ENCODE results near the gene MOB3B.

The MOB3B gene

GRCh38 chr9:27534131-27534530 lies 4.5 kb upstream of the MOB3B start:
- TF ChIP-seq FOXP2 (optimal IDR thresholded peaks at IDR 0.05; ENCODE audit: borderline replicate concordance, extremely low read depth, extremely low read length, insufficient read depth): no peak
- no peak for TF ChIP-seq SIN3A (IDR thresholded peaks at IDR 0.05; ENCODE audit: borderline replicate concordance, insufficient read depth, low read length)
- TF ChIP-seq REST (IDR thresholded peaks at IDR 0.05; ENCODE audit: insufficient read depth in 1 of 2, low read depth in 2 of 2, low read length in 2 of 2): no peak
- TF ChIP-seq TAF1 (IDR thresholded peaks at IDR 0.05; ENCODE audit: borderline replicate concordance, insufficient read depth, low read length): no peak

GRCh38 chr9:27533311-27533710 lies 3.7 kb upstream of the MOB3B start:
- no peak for TF ChIP-seq REST (IDR thresholded peaks at IDR 0.05; ENCODE audit: insufficient read depth in 1 of 2, low read depth in 2 of 2, low read length in 2 of 2)
- no peak for TF ChIP-seq FOXP2 (optimal IDR thresholded peaks at IDR 0.05; ENCODE audit: borderline replicate concordance, extremely low read depth, extremely low read length, insufficient read depth)
- no peak for TF ChIP-seq SIN3A (IDR thresholded peaks at IDR 0.05; ENCODE audit: borderline replicate concordance, insufficient read depth, low read length)
- TF ChIP-seq POLR2AphosphoS5 (IDR thresholded peaks at IDR 0.05; ENCODE audit: low read depth, low read length): no peak
- no peak for TF ChIP-seq TAF1 (IDR thresholded peaks at IDR 0.05; ENCODE audit: borderline replicate concordance, insufficient read depth, low read length)

DNA sequence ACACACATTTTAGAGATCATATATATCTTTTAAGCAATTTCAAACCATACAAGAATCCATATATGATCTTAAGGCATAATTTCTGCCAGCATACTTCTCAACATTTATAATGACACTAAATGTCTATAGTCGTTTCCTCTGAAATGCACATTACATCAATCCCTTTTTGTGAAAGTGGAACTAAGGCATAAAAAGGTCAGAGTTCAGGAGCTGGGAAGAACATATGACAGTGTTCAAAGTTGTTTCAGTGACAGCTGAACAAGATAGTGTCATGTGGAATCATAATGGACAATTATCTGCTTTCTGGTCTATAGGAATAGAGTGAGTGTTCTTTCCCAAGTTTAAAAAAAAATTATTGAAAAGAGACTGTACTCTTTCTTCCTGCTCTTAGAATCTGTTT lies 2.4 kb upstream of the MOB3B start:
- no peak for TF ChIP-seq SIN3A (IDR thresholded peaks at IDR 0.05; ENCODE audit: borderline replicate concordance, insufficient read depth, low read length)
- no peak for TF ChIP-seq REST (IDR thresholded peaks at IDR 0.05; ENCODE audit: insufficient read depth in 1 of 2, low read depth in 2 of 2, low read length in 2 of 2)
- no peak for TF ChIP-seq POLR2AphosphoS5 (IDR thresholded peaks at IDR 0.05; ENCODE audit: low read depth, low read length)
- no peak for TF ChIP-seq TAF1 (IDR thresholded peaks at IDR 0.05; ENCODE audit: borderline replicate concordance, insufficient read depth, low read length)
- no peak for TF ChIP-seq FOXP2 (optimal IDR thresholded peaks at IDR 0.05; ENCODE audit: borderline replicate concordance, extremely low read depth, extremely low read length, insufficient read depth)

- no peak for TF ChIP-seq TAF1 (IDR thresholded peaks at IDR 0.05; ENCODE audit: borderline replicate concordance, insufficient read depth, low read length)
- TF ChIP-seq SIN3A (IDR thresholded peaks at IDR 0.05; ENCODE audit: borderline replicate concordance, insufficient read depth, low read length): no peak
- no peak for TF ChIP-seq POLR2AphosphoS5 (IDR thresholded peaks at IDR 0.05; ENCODE audit: low read depth, low read length)
- TF ChIP-seq FOXP2 (optimal IDR thresholded peaks at IDR 0.05; ENCODE audit: borderline replicate concordance, extremely low read depth, extremely low read length, insufficient read depth): no peak
- TF ChIP-seq REST (IDR thresholded peaks at IDR 0.05; ENCODE audit: insufficient read depth in 1 of 2, low read depth in 2 of 2, low read length in 2 of 2): no peak
Observed at GRCh38 chr9:27530915-27531755, 1.5 kb upstream of the MOB3B start.

Data from PFSK-1 (cell line).